Chondrocyte (in vitro differentiated cells): ENCODE measurements around the gene RPL13A. TPM values are rescaled to one million over a fixed set of nuclear protein-coding genes. Genes with fewer than 3 reads are reported as not detected.

Source experiments
- DNase-seq: peaks from one replicate; pipeline ENCODE4 v3.0.0; 2021; ENCODE audit warnings: mixed read lengths, low spot score
- H3K27ac Mint-ChIP-seq: one replicate; pipeline ENCODE4 v1.8.0; 2021; ENCODE audit warnings: mild to moderate bottlenecking, moderate library complexity, mixed read lengths; ENCODE audit not compliant: unreplicated experiment
- H3K27me3 Mint-ChIP-seq: 2 replicates; pipeline ENCODE4 v1.8.0; 2021; ENCODE audit warnings: low read depth, mixed read lengths
- H3K36me3 Mint-ChIP-seq: 2 replicates; pipeline ENCODE4 v1.8.0; 2021; ENCODE audit warnings: low read depth, mixed read lengths
- H3K4me1 Mint-ChIP-seq: 2 replicates; pipeline ENCODE4 v1.8.0; 2021; ENCODE audit warnings: low read depth, mild to moderate bottlenecking, mixed read lengths
- H3K4me3 Mint-ChIP-seq: one replicate; pipeline ENCODE4 v1.8.0; 2021; ENCODE audit warnings: mild to moderate bottlenecking, moderate library complexity, mixed read lengths; ENCODE audit not compliant: unreplicated experiment
- H3K9me3 Mint-ChIP-seq: 2 replicates; pipeline ENCODE4 v1.8.0; 2021; ENCODE audit warnings: low read depth, mixed read lengths
- CTCF ChIP-seq: fragments of 200-600 bp; sonication (generic); IDR thresholded peaks from 2 replicates; pipeline ENCODE4 v1.5.0; 2021; ENCODE audit warnings: antibody characterized with exemption, mild to moderate bottlenecking, moderate library complexity
- total RNA-seq: library from RNA; stranded (reverse); gene quantifications from 3 replicates; pipeline ENCODE4 v1.2.1, GENCODE V29; 2021

RPL13A gene
- total RNA-seq, 1 donor from 2014 or later, result 1,602 TPM

- Mint-ChIP-seq H3K4me3 (peak within 1 kb of the TSS; percentile 86), H3K27me3 (no peaks in the 10 kb centered on the region), H3K27ac (peak within 1 kb of the TSS; percentile 100), H3K9me3 (no peaks in the 10 kb centered on the region), H3K4me1 (peaks cover 31% of the 10 kb centered on the region), H3K36me3 (peaks cover 3% of the 10 kb centered on the region)
- peak; percentile 99 for DNase-seq
- no peak for TF ChIP-seq CTCF
These were observed 34.2 kb upstream of the RPL13A start, which contains the start of gene ALDH16A1 for GRCh38 chr19:49453013-49453756. ALDH16A1 (plus strand) TSS chr19:49453225; CDS start chr19:49453332, 107 bp downstream.

DNA sequence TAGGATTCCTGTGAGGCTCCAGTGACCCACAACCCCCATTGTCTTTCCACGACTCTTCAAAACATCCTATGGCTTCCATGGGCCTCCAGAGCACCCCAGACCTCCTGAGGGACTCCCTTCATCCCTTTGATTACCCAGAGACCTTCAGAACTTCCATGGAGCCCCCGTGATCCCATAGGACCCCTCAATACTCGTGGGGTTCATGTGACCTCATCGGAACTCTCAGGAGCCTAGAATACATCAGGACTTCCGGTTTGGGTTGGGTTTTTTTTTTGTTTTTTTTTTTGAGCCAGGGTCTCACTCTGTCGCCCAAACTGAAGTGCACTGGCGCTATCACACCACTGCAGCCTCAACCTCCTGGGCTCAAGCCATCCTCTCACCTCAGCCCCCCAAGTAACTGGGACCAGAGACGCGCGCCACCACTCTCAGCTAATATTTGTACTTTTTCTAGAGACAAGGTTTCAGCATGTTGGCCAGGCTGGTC, 33.6 kb upstream of the RPL13A start:
- peaks cover 31% of the 10 kb centered on the region for H3K4me1 Mint-ChIP-seq
- H3K27me3 Mint-ChIP-seq, result no peaks in the 10 kb centered on the region
- H3K4me3 Mint-ChIP-seq, result peak overlapping the region; percentile 86
- H3K9me3 Mint-ChIP-seq, result no peaks in the 10 kb centered on the region
- peaks cover 2% of the 10 kb centered on the region for H3K36me3 Mint-ChIP-seq
- H3K27ac Mint-ChIP-seq, result peak overlapping the region; percentile 100
- no peak for TF ChIP-seq CTCF
- no peak for DNase-seq

- no peak for DNase-seq
- no peaks in the 10 kb centered on the region for H3K27me3 Mint-ChIP-seq
- H3K9me3 Mint-ChIP-seq, result no peaks in the 10 kb centered on the region
- TF ChIP-seq CTCF, result no peak
- H3K27ac Mint-ChIP-seq, result no peak overlapping the region
- H3K4me1 Mint-ChIP-seq, result peaks cover 25% of the 10 kb centered on the region
- no peak overlapping the region for H3K4me3 Mint-ChIP-seq
- H3K36me3 Mint-ChIP-seq, result no peaks in the 10 kb centered on the region
These were observed 31.6 kb upstream of the RPL13A start for GRCh38 chr19:49455773-49456172.

DNA sequence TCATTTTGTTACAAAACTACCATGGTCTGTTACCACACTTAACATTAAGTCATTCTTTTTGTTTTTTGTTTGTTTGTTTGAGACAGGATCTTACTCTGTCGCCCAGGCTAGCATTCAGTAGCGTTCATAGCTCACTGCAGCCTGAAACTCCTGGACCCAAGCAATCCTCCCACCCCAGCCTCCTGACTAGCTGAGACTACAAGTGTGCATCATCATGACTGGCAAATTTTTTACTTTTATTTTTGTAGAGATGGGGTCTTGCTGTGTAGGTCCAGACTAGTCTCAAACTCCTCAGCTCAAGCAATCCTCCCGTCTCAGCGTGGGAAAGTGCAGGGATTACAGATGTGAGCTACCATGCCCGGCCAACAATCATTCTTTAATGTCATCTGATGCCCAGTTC, 31.1 kb upstream of the RPL13A start:
- no peak for TF ChIP-seq CTCF
- Mint-ChIP-seq H3K4me1 (peaks cover 21% of the 10 kb centered on the region), H3K9me3 (no peaks in the 10 kb centered on the region), H3K36me3 (no peaks in the 10 kb centered on the region), H3K27ac (peak overlapping the region; percentile 23), H3K4me3 (no peak overlapping the region), H3K27me3 (no peaks in the 10 kb centered on the region)
- no peak for DNase-seq

- H3K4me3 Mint-ChIP-seq, result no peak overlapping the region
- H3K27ac Mint-ChIP-seq, result no peak overlapping the region
- H3K27me3 Mint-ChIP-seq, result no peaks in the 10 kb centered on the region
- no peaks in the 10 kb centered on the region for H3K9me3 Mint-ChIP-seq
- DNase-seq, result no peak
- peaks cover 8% of the 10 kb centered on the region for H3K4me1 Mint-ChIP-seq
- TF ChIP-seq CTCF, result no peak
- H3K36me3 Mint-ChIP-seq, result no peaks in the 10 kb centered on the region
These were observed 28.9 kb upstream of the RPL13A start for GRCh38 chr19:49458567-49458903.
